OCI-LY7 (cell line): ENCODE results near the gene RASA4B.

Experiments
- CTCF ChIP-seq: fragments of 200-600 bp; sonication (generic); conservative IDR thresholded peaks from 2 replicates; pipeline ENCODE4 v1.5.1; 2014; ENCODE audit warnings: mild to moderate bottlenecking, antibody characterized with exemption, low read length, moderate library complexity, mixed read lengths
- EZH2phosphoT487 ChIP-seq: fragments of 200-600 bp; sonication (generic); IDR thresholded peaks from 2 replicates; pipeline ENCODE4 v1.6.1; 2018; ENCODE audit warnings: low read depth, borderline replicate concordance, mild to moderate bottlenecking, mixed run types, antibody characterized with exemption, low read length, moderate library complexity, mixed read lengths

- TF ChIP-seq CTCF (no peak), EZH2phosphoT487 (no peak)
Measured at GRCh38 chr7:102454468-102454867, 63.1 kb downstream of the RASA4B start.
